IPS DF 4.7 (cell line): Measurements from ENCODE around the gene TBC1D3I.
"Not testable (repeated sequence)": the region's sequence is repeated elsewhere in the genome, so short reads cannot be mapped to it uniquely, and the experiment has no call there.

Experiments used
- DNase-seq: peaks from one replicate; pipeline ENCODE4 v3.0.0-alpha.2; 2013; ENCODE audit warnings: low spot score; ENCODE audit errors: extremely low read depth

The TBC1D3I gene

GRCh38 chr17:36206486-36206821, 57.9 kb downstream of the TBC1D3I start:
- DNase-seq, result not testable (repeated sequence)

- no peak for DNase-seq
These were observed 58.5 kb downstream of the TBC1D3I start for GRCh38 chr17:36205637-36206485.

GRCh38 chr17:36204724-36205500, 59.5 kb downstream of the TBC1D3I start:
- DNase-seq, result no peak
